GM21786 (cell line): ENCODE results near the gene SYCP2.

Experiments
- ATAC-seq: cut with Tn5 transposase; IDR thresholded peaks from one replicate; pipeline ENCODE4 v1.9.1; 2021; ENCODE audit not compliant: unreplicated experiment

Gene SYCP2

DNA sequence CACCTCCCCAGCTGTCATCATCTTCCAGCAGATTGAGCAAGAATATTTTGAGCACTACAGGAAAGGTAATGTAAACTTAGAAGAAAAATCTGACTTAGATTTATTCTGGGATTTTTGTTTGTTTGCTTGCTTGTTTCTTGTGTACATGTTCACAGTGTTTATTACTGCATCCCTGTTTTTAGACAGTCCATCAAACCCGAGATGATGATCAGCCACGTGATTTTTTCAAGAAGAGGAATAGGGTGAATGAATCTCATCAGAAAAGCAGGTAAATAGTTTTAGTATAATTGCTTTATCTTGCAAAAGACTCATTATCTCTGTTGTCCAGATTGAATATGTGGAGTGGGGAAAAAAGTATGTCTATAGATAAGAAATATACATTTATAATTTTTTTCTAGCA lies 8.8 kb upstream of the SYCP2 start:
- no peak for ATAC-seq

DNA sequence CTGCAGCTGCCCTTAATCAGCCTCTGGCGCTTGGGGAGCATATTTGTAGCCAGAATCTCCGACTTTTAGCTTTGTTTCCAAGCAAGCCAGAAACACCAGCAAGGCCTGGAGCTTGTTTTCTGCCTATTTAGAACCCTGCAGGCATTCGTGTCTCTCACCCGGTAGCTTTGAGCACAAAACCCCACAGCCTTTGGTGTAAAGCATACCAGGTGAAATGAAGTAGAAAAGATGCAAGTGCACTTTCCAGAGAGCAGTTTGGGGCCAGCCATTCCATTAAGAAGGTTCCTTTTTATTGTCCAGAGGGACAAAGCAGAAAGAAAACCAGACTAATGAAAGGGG lies 7.5 kb upstream of the SYCP2 start:
- no peak for ATAC-seq

DNA sequence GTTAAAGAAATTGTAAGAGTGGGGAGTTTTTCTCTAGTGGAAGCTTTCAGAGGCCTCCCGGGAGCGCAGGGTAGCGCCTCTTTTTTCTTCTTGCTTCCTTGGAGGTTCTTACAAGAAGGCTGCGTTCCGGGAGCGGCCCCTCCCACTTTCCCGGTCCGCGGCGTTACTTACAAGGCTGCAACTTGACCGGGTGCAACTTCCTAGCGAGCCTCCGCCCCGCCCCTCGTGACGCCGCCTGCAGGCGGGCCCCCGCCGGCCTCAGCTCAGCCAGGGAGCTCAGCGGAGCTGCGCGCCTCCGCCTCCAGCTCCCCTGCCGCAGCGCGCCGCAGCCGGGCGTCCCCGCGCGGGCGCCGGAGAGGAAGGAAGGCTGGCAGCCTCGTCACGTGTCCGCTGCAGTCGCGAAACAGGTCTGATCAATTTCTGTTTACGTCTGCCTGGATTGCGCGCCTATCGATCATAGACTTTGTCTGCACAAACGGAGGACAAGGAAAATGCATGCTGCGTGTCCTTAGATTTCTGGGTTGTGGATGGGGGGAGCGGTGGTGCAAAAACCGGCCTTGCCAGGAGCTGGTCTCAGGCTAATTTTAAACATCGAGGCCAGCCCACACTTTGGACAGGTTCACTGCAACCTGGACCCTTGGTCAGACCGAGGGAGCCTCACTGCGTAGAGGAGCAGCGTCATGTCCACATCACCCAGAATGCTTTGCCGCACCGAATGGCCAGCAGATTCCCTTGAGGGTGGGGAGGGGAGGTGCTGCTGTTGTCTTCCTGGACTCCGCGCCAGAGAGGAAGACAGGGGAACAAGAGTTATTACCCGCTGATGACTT lies 6.9 kb upstream of the SYCP2 start, which contains the start of the genes FAM217B and PPP1R3D:
FAM217B (plus strand) TSS at position 261 of the 827 bp plus-strand sequence. CDS start 3,555 bp downstream, outside the sequence.
PPP1R3D (minus strand) TSS at position 177 of the 827 bp plus-strand sequence. CDS start 374 bp downstream, outside the sequence.
- ATAC-seq: peak; percentile 87

DNA sequence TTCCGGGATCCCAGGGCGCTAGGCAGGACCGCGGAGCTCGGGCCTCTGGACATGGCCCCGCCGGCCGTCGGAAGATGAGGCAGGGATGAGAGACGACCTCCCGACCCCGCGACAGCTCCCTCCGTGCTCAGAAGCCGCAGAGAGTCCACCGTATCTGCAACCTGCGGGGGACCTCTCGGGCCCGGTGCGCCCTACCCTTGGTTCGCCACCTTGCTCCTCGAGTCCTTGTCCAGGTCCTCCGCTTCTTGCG lies 6.4 kb upstream of the SYCP2 start:
- ATAC-seq: peak; percentile 22

DNA sequence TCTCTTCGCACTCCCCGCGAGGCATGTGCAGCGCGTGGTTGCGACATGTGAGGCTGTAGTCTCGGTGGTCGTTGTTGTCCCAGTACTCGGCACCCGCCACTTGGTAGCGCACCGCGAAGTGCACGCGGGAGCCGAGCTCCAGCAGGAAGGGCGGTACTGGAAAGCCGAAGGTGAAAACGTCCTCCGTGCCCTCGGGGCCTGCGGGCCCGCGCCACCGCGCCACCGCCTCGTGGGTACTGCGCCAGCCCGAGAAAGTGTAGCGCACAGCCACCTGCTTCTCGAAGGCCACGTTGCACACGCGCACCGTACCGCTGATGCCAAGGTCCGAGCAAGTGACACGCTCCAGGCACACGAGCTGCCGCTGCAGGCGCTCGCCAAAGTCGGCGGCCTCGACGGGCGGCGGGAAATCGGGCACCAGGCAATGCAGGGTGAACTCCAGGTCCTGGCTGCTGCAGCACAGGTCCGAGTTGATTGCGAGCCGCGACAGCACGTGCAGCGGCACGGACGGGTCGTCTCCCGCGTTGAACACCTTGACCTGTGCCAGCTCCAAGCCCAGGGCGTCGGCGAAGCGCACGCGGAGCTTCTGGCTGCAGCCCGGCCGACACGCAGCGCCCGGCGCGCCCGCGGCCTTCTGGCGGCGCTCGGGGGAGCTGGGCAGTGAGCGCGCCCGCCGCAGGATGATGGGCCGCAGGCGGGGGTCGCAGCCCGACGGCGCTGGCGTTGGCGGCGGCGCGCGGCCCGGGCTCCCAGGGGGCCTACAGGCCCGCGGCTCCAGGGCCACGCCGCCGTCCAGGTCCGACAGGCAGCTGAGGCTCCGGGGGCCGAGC lies 5.8 kb upstream of the SYCP2 start:
- ATAC-seq: peak; percentile 19

DNA sequence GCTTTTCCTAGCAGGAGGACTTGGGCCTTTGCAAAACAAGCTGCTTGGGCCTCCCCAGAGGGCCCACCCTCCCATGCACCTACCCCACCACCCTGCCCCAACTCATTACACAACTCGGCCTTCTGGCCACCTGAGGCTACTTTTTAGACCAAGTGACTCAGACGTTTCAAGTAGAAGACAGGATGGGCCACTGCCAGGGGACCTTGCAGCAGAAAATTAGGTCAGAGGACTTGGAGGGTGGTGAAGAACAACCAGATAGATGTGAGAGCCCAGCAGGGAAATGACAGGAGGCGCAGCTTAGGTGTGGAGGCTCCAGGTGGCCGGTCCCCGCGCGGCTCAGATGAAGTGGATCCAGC lies 5.2 kb upstream of the SYCP2 start:
- ATAC-seq: no peak

DNA sequence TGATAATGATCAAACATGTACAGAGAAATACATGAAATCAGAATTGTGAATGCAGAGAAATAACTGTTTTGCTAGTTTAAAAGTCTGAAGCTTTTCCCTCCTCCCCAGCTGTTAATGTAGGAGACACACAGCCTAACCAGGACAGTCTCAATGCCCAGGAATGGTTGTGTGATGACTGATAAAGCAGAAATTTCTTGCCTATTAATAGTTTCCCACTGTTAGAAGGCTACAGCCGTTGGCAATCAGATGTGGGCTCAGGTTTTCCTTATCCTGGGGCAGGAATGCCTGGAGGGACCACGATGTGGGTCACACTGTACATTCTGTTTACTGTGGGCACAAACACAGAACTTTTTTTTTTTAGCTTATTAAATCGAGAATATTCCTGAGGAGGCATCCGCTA lies 4.8 kb upstream of the SYCP2 start:
- ATAC-seq: no peak

DNA sequence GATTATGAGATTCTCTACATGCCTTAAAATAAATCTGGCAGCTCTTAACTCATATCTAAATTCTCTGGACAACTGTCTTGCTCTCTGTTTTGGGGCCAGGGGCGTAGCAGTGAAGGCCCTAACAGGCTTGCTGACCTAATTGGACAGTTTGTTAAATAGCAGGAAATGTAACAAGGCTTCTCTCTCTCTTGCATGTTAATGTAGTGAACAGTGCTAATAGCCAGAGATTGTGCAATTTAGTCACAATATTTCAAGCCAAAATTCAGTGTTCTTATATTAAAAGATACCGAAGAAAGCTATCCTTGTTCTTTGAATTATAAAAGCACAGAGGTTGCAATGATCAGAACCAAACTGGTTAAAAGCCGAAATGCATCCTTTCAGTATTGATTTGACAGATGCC lies 3.7 kb upstream of the SYCP2 start:
- no peak for ATAC-seq

DNA sequence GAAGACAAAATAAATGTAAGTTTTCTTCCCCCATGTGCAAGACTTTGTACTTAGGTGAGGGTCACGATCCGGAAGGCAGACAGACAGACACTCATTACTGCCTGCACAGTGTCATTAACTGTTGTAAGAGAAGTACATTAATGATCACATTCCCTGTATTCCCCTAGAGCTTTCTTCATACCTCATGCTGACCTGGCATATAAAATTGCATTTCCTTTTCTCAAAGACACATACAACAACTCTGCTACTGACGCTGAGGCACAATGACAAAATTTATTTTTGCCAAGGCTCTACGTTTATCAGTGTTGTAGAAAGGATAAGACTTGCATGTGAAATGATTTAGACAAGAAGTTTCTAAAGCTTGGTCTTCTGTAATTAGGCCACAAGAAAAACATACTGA lies 3.0 kb upstream of the SYCP2 start:
- no peak for ATAC-seq

DNA sequence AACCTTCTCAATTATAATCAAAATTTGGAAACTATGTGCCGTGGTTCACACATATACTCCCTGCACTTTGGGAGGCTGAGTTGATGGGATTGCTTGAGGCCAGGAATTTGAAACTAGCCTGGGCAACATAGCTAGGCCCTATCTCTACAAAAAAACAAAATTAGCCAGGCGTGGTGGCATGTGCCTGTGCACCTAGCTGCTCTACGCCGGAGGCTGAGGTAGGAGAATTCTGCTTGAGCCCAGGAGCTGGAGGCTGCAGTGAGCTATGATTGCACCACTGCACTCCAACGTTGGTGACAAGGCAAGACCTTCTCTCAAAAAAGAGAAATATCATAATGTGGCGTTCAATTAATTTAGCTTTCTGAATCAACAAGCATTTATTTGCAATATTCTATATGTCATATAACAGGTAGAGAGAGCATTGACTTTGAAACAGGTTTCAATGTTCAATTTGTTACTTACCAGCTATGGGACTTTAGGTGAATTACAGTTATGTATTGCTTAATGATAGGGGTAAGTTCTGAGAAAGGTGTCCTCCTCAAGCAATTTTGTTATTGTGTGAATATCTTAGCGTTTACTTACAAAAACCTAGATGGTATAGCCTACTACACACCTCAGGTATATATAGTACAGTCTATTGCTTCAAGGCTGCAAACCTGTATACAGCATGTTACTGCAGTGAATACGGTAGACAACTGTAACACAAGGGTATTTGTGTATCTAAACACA lies 2.2 kb upstream of the SYCP2 start:
- no peak for ATAC-seq

DNA sequence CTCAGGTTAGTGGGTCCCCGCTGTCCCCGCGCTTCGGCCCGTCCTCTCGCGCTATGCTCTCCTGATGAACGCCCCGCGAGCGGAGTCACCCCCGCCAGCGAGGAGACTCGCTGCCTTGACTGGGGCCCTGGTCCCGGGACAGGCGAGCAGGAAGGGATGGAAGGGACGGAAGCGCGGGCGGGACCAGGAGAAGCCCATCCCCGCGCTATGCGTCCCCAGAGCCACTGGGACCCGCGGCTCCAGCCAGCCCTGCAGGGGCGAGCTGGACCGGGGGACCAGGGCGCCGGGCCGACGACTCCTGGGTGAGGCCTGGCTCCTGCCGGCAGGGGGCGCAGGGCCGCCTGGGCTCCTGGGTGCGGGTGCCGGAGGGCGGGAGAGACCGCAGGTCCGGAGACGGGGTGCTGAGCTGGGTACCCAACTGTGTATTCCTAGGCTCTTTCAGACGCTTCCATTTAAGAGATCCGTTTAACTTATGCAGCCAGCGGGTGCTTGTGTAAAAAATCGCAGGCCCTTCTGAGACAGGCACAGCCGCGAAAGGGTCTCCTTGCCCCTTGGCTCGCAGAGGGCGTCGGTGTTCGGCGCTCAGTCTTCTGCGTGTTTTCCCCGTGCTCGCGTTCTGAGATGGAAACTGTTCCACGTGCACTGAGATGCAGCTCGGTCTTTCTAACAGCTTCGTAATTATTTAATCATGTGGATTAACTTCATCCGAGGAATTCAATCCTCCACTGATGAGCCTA lies 580 bp upstream of the SYCP2 start:
- ATAC-seq: peak; percentile 77

DNA sequence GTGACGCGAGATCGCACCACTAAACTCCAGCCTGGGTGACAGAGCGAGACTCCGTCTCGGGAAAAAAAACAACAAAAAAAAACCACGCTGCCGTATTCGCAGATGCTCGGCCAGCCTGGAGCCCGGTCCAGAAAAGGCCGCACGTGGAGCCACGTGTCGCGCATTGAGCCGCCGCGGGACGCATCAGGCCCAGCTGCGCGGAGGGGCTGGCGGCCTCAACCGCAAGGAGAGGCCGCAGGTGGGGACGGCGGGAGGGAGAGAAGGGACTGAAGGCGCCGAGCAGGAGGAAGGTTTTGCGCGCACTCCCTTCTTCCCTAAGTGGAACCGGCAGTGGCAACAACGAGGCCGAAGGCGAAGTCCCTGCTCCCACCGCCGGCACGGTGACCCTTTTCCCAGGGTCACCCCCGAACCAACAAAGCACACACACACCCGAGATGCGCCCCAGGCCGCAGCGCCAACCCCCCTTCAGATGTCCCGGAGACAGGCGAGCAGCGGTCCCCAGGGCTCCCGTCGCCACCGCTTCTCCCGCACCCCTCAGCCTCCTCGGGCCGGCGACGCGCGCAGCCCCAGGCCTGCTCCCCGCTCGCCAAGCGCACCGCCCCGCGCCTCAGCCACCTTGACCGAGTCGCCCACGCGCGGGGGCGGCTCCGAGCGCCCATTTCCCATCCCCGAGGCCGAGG lies 681 bp downstream of the SYCP2 start:
- no peak for ATAC-seq

DNA sequence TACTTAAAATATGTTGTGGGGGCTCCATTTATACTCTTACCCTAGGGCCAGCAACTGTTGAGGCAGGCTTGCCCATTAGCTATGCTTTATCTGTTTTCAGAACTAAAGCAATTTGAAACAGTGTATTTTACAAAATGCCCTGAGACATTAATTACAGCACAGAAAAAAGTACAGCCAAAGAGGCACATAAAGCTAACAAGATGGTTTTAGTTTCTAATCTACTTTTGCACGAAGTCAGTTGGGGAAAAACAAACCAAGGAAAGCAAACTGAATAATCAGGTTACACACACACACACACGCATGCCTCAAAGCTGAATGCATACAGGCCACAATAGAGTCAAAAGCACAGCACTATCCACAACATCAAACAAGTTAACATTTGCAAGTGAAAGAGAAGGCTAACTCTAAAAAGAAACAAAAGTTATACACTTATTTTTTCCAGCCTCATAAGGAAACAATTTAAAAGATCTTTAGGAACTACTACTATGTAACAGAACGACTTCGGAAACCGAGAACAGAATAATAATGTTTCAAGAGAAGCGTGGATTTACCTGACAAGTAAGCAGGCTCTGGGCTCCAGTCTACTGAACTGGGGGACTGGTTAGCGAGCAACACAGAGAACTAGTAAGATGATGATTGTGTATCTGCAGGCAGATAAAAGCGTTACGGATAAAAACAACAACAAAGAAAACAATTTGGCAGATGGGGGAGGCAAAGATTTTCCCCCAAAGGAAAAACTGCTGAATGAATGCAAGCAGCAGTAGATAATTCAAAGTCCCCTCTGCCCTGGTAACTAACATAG lies 1.7 kb downstream of the SYCP2 start:
- ATAC-seq: no peak

DNA sequence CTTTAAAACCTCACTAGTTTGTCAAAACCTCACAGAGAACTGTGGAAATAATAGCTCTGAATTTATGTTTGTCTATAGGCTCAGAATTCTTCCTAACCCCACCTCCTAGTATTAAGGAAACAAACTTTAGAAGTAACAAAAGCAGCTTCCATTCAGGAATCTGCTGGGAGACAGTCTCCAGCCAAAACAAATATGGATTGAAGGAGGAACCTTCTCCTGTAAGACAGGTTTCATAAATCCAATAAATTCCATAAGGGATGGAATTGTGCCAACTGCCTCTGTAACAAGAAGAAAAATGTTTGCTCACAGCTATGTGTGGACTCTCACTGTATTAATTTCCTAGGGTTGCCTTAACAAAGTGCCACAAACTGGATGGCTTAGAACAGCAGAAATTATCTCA lies 7.5 kb downstream of the SYCP2 start:
- no peak for ATAC-seq

DNA sequence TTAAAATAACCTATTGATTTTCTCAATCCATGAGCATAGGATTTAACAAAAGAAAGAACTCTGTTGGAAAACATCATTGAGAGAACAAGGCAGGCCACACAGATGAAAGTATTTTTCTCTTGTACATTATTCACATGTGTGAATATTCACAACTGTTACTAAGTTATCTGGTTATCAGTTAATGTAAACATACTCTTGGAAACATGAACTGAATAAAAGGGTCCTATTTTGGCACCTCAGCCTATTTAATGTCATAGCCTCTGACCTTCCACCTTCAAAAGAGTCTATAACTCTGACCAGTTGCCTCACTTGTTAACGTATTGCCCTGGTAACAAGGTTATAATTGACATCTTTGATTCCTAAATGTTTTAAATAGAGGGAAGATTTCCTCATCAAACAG lies 8.1 kb downstream of the SYCP2 start:
- no peak for ATAC-seq

DNA sequence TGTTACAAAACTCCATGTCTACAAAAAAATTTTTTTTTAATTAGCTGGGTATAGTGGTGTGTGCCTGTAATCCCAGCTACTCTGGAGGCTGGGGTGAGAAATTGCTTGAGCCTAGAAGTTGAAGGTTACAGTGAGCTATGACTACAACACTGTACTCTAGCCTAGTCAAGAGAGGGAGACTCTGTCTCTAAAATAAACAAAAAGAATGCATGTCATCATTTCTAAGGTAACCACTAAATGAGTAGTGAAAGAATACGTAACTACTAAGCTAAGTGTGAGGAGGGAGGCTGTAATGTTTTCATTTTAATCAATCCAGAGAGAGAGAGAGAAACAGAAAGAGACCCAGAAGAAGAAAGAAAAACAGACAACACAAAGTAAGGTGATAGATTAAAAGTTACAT lies 9.9 kb downstream of the SYCP2 start:
- ATAC-seq: no peak

DNA sequence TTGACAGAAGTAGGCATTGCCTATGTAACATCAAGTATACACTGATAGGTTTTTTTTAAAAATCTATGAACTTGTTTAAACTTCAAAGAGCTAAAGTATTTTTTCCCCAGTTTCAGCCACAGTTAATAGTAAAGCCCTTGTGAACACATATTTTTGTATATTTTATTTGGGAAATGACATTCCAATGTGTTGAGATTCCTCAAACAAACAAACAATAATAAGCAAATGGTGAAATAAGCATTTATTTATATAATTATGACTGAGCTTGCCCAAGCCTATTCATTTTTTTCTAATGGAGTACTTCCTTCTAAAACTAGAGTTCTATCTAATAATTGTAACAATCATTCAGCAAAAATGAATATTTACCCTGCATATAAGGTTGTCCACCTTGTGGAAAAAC lies 12.5 kb downstream of the SYCP2 start:
- no peak for ATAC-seq

DNA sequence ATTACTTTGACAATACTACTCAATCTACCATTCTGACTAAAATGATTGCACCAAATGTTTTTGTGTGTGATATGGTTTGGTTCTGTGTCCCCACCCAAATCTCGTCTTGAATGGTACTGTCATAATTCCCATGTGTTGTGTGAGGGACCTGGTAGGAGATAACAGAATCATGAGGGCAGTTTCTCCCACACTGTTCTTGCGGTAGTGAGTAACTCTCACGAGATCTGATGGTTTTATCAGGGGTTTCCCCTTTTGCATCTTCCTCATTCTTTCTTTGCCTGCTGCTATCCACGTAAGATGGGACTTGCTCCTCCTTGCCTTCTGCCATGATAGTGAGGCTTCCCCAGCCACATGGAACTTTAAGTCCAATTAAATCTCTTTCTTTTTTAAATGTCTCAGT lies 20.8 kb downstream of the SYCP2 start:
- ATAC-seq: no peak

DNA sequence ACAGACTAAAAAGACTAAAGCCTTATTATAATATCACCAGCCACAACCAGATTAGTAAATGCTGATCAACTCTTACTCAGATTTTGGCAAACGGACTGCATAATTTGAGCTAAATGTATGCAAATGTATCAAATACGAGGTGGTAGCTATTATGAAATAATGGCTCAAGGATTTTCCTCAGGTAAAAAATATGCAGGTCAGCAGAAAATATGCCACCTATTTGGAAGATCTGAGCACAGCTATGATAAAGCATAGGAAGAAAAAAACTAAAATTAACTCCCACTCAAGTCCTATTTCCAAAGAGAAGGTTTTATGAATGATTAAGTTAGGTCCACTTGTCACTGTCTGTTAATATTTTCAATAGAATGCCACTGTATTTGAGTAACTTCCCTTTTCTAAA lies 22.4 kb downstream of the SYCP2 start:
- no peak for ATAC-seq

DNA sequence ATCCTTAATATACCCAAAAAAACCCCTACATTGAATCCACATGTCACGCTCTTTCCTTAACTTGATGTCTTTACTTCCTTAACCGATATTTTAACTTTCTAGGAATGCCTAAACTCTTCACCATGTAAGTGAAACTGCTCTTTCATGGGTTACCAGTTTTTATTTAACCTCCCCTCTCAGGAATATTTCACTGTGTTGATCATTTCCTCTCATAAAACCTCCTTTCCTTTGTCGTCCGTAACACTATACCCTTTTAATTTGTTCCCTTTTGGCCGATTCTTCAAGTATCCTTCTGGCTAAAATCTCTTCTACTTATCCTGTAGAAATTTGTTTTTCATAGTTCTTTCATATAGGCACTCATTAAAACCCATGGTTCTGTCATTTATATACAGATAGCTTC lies 24.6 kb downstream of the SYCP2 start:
- no peak for ATAC-seq
